Measurements from ENCODE around the gene EQTN.
A peak's percentile ranks its signal among the peaks of the same experiment; 100 is the strongest.

- TF ChIP-seq CTCF (conservative IDR thresholded peaks at IDR 0.05) (peak; percentile 81), ZFX (IDR thresholded peaks at IDR 0.05) (no peak)
Measured at GRCh38 chr9:27247756-27248155, 49.2 kb downstream of the EQTN start.

Measured in C4-2B (cell line).